ENCODE data around the gene OTOA.
"Not testable (repeated sequence)": the region's sequence is repeated elsewhere in the genome, so short reads cannot be mapped to it uniquely, and the experiment has no call there.

Gene OTOA

GRCh38 chr16:21674456-21674855 is 10.7 kb downstream of the OTOA start:
- not testable (repeated sequence) for DNase-seq (ENCODE audit: low spot score)

DNA sequence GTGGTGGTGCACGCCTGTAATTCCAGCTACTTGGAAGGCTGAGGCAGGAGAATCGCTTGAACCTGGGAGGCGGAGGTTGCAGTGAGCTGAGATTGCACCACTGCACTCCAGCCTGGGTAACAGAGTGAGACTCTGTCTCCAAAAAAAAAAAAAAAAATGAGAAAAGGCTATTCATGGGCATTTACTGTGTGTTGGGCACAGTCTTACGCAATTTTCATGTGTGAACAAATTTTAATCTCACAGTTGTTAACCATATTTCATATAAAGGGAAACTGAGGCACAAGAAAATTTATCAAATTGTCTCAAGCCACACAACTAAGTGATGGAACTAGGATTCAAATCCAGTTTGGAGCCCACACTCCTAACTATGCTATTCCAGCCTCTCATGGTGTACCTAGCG is 16.9 kb downstream of the OTOA start:
- not testable (repeated sequence) for DNase-seq (ENCODE audit: low spot score)

DNA sequence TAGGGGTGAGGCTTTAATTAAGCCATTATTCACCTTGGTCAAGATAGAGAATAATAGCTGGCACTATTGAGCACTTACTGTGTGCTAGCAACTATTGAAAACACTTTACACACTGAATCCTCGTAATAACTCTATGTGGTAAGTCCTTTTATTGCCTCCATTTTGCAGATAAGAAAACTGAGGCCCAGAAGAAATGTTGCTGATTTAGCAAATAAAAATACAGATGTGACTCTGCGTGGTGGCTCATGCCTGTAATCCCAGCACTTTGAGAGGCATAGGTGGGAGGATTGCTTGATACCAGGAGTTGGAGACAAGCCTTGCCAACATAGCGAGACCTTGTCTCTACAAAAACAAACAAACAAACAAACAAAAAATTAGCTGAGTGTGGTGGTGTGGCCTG is 19.4 kb downstream of the OTOA start:
- no peak for DNase-seq (ENCODE audit: low spot score)

- peak; percentile 28 for DNase-seq (ENCODE audit: low spot score)
Measured at GRCh38 chr16:21684199-21684598, 20.4 kb downstream of the OTOA start.

GRCh38 chr16:21685034-21685455 is 21.3 kb downstream of the OTOA start:
- no peak for DNase-seq (ENCODE audit: low spot score)

- no peak for DNase-seq (ENCODE audit: low spot score)
Measured at GRCh38 chr16:21689107-21689506, 25.3 kb downstream of the OTOA start.

DNA sequence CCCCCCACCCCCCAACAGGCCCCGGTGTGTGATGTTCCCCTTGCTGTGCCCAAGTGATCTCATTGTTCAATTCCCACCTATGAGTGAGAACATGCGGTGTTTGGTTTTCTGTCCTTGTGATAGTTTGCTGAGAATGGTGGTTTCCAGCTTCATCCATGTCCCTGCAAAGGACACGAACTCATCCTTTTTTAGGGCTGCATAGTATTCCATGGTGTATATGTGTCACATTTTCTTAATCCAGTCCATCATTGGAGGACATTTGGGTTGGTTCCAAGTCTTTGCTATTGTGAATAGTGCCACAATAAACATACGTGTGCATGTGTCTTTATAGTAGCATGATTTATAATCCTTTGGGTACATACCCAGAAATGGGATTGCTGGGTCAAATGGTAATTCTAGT is 27.2 kb downstream of the OTOA start:
- not testable (repeated sequence) for DNase-seq (ENCODE audit: low spot score)

DNA sequence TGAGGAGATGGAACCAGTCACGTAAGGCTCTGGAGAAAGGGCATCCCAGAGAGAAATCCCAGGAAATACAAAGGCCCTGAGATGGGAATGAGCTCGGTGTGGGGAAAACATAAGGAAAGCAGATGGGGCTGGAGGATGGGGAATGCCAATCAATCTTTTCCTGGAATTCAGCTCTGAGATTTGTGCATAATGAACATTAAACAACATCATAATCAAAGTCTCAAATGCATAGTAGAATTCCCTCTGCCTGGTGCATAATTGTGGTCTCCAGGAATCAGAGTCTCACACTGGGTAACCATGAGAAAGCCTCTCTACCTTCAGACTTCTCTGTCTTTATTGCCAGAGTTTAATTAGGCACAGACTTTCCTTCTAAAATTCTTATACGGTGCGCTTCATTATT is 30.8 kb downstream of the OTOA start:
- no peak for DNase-seq (ENCODE audit: low spot score)

DNA sequence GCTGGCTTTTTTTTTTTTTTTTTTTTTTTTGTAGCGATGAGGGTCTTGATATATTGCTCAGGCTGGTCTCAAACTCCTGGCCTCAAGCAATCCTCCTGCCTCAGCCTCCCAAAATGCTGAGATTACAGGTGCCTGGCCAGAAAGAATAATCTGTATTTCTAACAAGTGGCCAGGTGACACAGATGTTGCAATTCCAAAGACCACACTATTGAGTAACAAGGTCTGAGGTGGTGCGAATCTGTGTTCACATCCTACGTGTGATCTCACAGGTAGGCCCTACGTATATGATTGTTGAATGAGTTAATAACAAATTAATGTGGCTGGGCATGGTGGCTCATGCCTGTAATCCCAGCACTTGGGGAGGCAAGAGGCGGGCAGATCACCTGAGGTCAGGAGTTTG is 33.3 kb downstream of the OTOA start:
- DNase-seq (ENCODE audit: low spot score), result no peak

DNA sequence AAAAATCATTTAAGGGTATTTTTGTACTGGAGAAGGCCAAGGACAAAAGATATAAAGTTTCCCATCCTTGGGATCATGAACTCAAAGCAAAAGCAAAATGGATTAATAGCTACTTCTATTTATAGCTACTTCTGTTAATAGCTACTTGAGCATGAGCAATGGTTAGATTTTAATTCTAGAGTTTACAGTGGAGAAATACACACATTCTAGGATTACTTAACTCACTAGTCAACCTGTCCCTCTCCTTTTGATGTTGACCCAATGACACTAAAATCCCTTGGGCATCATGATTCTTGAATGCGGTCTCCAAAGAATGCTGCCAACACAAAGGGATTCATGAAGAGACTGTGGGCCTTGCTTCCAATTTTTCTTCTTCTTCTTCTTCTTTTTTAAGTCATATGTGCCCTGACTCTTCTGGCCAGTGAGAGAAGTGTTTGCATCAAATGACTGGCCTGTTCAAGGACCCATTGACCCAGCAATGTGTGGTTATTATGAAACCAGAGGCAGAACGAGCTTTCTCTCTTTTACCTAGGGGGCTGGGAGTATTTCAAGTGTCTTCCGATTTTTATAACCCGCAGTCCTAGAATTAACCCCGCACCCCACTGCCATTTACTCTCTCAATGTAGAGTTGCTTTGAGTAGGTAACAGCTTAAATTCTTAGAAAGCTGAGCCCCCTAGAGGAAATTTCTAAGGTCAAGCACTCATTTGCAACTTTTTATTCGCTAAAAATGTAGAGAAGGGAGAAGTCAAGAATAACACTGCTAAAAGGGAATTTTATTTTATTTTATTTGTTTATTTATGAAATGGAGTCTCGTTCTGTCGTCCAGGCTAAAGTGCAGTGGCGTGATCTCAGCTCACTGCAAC is 34.6 kb downstream of the OTOA start:
- no peak for DNase-seq (ENCODE audit: low spot score)

DNA sequence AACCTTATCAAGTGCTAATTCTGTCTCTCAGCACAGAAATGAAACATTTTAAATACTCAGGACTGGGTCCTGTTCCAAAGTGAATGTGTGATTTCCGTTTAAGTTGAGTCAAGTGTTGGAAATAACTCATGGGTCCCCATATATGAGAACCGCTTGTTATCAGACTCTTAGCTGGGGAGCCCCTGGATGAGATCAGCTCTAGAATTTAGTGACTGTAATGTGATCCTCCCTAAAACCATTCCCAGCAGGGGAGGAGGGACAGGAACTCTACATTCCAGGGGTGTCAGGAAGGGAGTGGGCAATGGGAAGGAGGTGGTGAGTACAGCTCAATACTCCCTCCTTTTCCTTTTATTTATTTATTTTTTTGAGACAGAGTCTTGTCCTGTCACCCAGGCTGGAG is 37.5 kb downstream of the OTOA start:
- DNase-seq (ENCODE audit: low spot score), result no peak

GRCh38 chr16:21702276-21702675 is 38.5 kb downstream of the OTOA start:
- DNase-seq (ENCODE audit: low spot score), result no peak

GRCh38 chr16:21703156-21703555 is 39.4 kb downstream of the OTOA start:
- DNase-seq (ENCODE audit: low spot score), result no peak

GRCh38 chr16:21703589-21704174 is 39.9 kb downstream of the OTOA start:
- no peak for DNase-seq (ENCODE audit: low spot score)

DNA sequence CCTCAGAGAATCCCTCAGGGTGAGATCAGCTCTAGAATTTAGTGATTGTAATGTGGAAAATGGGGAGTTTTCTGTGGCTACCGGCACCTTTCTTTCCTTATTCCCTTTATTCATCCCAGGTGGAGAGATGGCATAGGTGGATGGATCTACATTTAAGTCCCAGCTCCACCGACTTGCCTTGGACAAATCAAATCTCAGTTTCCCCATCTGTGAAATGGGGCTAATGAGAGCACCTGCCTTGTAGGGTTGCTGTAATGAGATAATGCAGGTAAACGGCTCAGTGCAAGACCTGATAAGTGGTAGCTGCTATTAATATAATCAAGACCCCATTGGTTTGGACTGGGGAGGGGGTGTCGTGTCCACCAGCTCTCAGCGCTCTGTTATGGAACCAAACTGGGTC is 40.5 kb downstream of the OTOA start:
- DNase-seq (ENCODE audit: low spot score), result no peak

- DNase-seq (ENCODE audit: low spot score), result no peak
Measured at GRCh38 chr16:21704733-21705132, 41.0 kb downstream of the OTOA start.

DNA sequence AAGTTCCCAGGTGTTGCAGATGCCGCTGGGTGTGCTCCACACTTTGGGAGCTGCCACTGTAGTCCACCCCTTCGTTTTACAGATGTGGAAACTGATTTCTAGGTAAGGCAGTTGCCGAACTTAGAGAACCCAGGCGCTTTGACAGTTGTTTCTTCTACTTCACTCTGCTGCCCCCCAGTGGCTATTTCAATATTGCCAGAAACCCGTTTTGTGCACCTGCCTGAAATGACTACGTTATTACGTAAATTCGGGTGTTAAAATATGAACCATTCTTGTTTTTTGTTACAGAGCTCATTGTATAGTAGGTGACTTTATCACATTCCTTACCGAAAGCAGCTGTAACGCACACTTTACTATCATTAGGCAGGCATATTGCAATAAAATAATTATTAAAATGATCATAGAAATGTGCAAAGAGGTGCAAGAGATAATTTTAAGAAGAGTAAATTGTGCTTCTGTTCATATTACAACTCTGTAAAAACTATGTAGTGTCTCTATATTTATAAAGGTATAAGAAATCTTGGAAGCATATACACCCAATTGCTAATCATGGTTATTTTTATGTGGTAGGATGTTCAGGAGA is 44.9 kb downstream of the OTOA start:
- peak; percentile 92 for DNase-seq (ENCODE audit: low spot score)

- no peak for DNase-seq (ENCODE audit: low spot score)
Measured at GRCh38 chr16:21710938-21711337, 47.2 kb downstream of the OTOA start.

GRCh38 chr16:21713549-21714368 is 50.0 kb downstream of the OTOA start:
- no peak for DNase-seq (ENCODE audit: low spot score)

DNA sequence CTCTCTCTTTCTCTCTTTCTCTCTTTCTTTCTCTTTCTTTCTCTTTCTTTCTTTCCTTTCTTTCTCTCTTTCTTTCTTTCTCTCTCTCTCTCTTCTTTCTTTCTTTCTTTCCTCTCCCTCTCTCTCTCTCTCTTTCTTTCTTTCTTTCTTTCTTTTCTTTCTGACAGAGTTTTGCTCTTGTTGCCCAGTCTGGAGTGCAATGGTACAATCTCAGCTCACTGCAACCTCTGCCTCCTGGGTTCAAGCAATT is 50.5 kb downstream of the OTOA start:
- DNase-seq (ENCODE audit: low spot score), result not testable (repeated sequence)

- no peak for DNase-seq (ENCODE audit: low spot score)
Measured at GRCh38 chr16:21717608-21718007, 53.8 kb downstream of the OTOA start.

GRCh38 chr16:21719283-21719682 is 55.5 kb downstream of the OTOA start:
- no peak for DNase-seq (ENCODE audit: low spot score)

- no peak for DNase-seq (ENCODE audit: low spot score)
Measured at GRCh38 chr16:21720533-21720932, 56.8 kb downstream of the OTOA start.

Data from CD4-positive, alpha-beta T cell treated with Interleukin-2 at 100 ng/mL for 4 hours (primary cell).